HepG2 (cell line): ENCODE data around the gene KIF20A. TPM values are rescaled to one million over a fixed set of nuclear protein-coding genes. Genes with fewer than 3 reads are reported as not detected.

Source experiments
- polyA plus RNA-seq, 8 experiments: library from polyadenylated mRNA; depleted of rRNA in 3 of 8; stranded (reverse) in 7 of 8; unstranded in 1 of 8; fragments of >200 nt; fragmentation: Illumina TruSeq in 4 of 8; extraction: Trizol in 4 of 8; gene quantifications; 2 replicates each; pipeline versions ENCODE4 v1.2.1 to v1.2.3, GENCODE V29; 2011 to 2016; ENCODE audit warnings: low read depth in 4 of 8, missing spikeins in 1 of 8, mixed read lengths in 1 of 8; ENCODE audit not compliant: insufficient read depth in 1 of 8
- total RNA-seq, 5 experiments: library from RNA; depleted of rRNA; stranded (reverse); fragments of >200 nt; fragmentation: Illumina TruSeq; extraction: Trizol; gene quantifications; 2 replicates each; pipeline ENCODE4 v1.2.3, GENCODE V29; 2016; ENCODE audit warnings: low read depth in 1 of 5

The KIF20A gene
- total and polyA plus RNA-seq, 2 of the 13 experiments (the other 11 are each of a cell fraction or from before 2014, with no cell fraction given), result 17.1 to 66.8 TPM

Other genes starting within 250 kb of the KIF20A start
- 11.5 and 11.8 TPM in 2 replicates for gene FAM13B, start 146.0 kb upstream of the KIF20A start, total RNA-seq (2016; rRNA removed; fragmentation: Illumina TruSeq; extraction: Trizol)
- 6.9 and 7.5 TPM in 2 replicates for gene FAM13B, start 146.0 kb upstream of the KIF20A start, polyA plus RNA-seq (2011; rRNA removed)
- not detected in 2 replicates for gene WNT8A, start 95.1 kb upstream of the KIF20A start, total RNA-seq (2016; rRNA removed; fragmentation: Illumina TruSeq; extraction: Trizol)
- 0.04 TPM in 1 of 2 replicates, not detected in the other for gene WNT8A, start 95.1 kb upstream of the KIF20A start, polyA plus RNA-seq (2011; rRNA removed)
- gene NME5, start 39.7 kb upstream of the KIF20A start, total RNA-seq (2016; rRNA removed; fragmentation: Illumina TruSeq; extraction: Trizol), result 0.18 and 0.39 TPM in 2 replicates
- gene NME5, start 39.7 kb upstream of the KIF20A start, polyA plus RNA-seq (2011; rRNA removed), result not detected in 2 replicates
- 50.6 and 62.5 TPM in 2 replicates for gene BRD8, start 482 bp upstream of the KIF20A start, total RNA-seq (2016; rRNA removed; fragmentation: Illumina TruSeq; extraction: Trizol)
- 57.6 and 71.1 TPM in 2 replicates for gene BRD8, start 482 bp upstream of the KIF20A start, polyA plus RNA-seq (2011; rRNA removed)
- 47.7 and 64.2 TPM in 2 replicates for gene CDC23, start 34.2 kb downstream of the KIF20A start, total RNA-seq (2016; rRNA removed; fragmentation: Illumina TruSeq; extraction: Trizol)
- gene CDC23, start 34.2 kb downstream of the KIF20A start, polyA plus RNA-seq (2011; rRNA removed), result 28.2 and 38.3 TPM in 2 replicates
- 0.10 and 0.27 TPM in 2 replicates for gene GFRA3, start 95.5 kb downstream of the KIF20A start, total RNA-seq (2016; rRNA removed; fragmentation: Illumina TruSeq; extraction: Trizol)
- gene GFRA3, start 95.5 kb downstream of the KIF20A start, polyA plus RNA-seq (2011; rRNA removed), result 0.30 and 0.48 TPM in 2 replicates
- gene CDC25C, start 152.7 kb downstream of the KIF20A start, total RNA-seq (2016; rRNA removed; fragmentation: Illumina TruSeq; extraction: Trizol), result 27.6 and 44.1 TPM in 2 replicates
- 11.8 and 17.7 TPM in 2 replicates for gene CDC25C, start 152.7 kb downstream of the KIF20A start, polyA plus RNA-seq (2011; rRNA removed)
- gene FAM53C, start 159.2 kb downstream of the KIF20A start, total RNA-seq (2016; rRNA removed; fragmentation: Illumina TruSeq; extraction: Trizol), result 26.9 and 28.5 TPM in 2 replicates
- gene FAM53C, start 159.2 kb downstream of the KIF20A start, polyA plus RNA-seq (2011; rRNA removed), result 28.1 and 30.1 TPM in 2 replicates
- 34.3 and 47.7 TPM in 2 replicates for gene KDM3B, start 173.6 kb downstream of the KIF20A start, total RNA-seq (2016; rRNA removed; fragmentation: Illumina TruSeq; extraction: Trizol)
- 19.6 and 19.7 TPM in 2 replicates for gene KDM3B, start 173.6 kb downstream of the KIF20A start, polyA plus RNA-seq (2011; rRNA removed)